Stimulated activated CD8-positive, alpha-beta memory T cell treated with anti-CD3 and anti-CD28 coated beads, Interleukin-12 subunit alpha, Interleukin-12 subunit beta, amount 100 ng/mL, for 24 hours (primary cell): ENCODE measurements around the gene TKT.
A peak's percentile ranks its signal among the peaks of the same experiment; 100 is the strongest.

Experiments
- DNase-seq: peaks from one replicate; pipeline ENCODE4 v3.0.0-alpha.2; 2020; ENCODE audit errors: extremely low read depth

The TKT gene

DNA sequence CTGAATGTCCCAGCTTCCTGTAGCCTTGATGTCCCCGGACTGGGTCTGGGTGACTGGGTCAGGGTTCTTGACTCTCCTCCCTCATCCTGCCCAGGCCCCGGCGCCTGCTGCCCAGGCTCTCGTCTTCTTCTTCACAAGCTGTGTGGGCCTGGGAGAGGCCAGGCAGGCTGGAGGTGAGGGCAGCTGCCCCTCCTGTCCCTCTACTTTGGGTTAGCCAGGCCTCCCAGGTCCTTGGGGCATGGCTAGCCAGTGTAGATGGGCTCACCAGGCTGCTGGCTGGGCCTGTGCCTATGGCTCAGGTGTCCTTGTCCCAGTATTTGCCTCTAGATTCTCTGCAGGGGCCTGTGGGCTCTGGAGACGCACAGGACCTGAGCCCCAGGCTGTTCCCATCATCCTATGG lies 31.8 kb downstream of the TKT start:
- no peak for DNase-seq

DNA sequence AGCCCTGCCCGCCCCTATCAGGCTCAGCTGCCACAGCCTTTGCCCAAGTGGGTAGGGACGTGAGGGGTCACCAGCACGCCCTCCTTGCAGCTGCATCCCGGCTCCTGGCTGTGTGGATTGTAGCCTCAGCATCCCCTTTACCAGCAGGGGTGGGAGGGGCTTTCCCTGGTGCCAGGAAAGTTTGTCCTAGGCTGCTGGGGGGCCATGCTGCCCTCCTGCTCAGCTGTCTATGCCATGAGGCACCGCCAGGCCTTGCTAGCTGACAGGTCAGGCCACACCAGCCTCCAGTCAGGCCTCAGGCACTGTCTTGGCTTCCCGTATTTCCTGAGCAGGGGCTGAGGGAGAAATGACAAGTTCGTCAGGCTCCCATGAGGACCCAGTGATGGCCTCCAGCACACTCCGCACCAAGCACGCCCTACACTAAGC lies 32.3 kb downstream of the TKT start:
- DNase-seq: no peak

DNA sequence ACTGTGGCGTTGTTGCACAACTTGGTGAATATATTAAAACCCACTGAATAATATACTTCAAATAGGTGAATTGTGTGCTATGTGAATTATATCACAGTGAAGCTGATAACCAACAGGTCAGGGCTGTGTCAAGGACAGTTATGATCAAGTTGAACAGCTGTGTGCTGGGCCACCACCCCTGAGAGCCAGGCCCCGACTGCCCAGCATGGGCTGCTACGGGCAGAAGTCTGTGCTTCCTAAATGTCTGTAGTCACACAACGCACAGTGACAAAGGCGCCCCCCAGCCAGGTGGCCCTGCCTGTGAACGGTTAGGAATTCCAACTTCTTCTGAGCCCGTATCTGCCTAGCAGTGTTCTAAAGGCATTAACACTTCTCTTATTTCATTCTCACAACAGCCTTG lies 32.8 kb downstream of the TKT start:
- DNase-seq: no peak

DNA sequence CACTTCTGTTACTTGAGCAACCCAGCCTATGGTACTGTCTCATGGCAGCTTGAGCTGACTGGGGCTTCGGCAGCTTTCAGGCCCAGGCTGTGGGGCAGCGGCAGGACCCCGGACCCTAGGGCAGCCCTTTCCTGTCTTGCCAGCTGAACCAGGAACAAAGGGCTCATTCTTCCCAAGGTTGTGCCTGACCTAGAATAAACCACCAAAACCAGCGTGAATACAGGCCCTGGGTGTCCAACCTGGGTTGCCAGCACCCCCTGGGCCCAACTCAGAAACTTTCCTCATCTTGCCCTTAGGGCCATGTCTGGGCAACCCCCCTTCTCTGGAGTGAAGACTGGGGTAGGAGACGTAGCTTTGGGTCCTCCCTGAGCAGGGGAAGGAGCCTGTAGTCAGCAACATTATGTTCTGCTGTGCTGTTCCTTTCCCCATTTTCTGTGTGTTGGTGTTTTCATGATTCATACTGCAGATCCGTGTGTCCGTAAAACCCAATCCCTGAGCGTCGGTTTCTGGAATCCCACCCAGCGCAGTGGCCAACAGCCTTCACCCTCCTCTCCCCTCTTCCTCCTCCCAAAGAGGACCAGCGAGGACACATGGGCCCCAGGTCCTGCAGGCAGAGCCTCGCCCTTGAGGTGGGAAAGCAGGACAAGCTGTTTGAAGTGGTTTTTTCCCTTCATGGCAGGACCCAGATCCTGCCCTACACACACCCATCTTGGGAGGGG lies 33.5 kb downstream of the TKT start:
- DNase-seq: no peak

DNA sequence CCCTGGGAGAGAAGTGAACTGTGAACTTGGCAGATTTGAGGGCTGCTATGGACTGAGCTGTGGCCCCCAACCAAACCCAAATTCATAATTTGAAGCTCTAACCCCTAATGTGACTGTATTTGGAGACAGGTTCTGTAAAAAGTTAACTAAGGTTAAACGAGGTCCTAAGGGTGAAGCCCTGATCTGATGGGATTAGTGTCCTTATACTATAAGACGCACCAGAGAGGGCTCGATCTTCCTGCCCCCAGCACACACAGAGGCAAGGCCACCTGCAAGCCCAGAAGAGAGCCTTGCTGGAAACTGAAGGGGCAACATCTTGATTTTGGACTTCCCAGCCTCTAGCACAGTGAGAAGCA lies 34.0 kb downstream of the TKT start:
- no peak for DNase-seq

DNA sequence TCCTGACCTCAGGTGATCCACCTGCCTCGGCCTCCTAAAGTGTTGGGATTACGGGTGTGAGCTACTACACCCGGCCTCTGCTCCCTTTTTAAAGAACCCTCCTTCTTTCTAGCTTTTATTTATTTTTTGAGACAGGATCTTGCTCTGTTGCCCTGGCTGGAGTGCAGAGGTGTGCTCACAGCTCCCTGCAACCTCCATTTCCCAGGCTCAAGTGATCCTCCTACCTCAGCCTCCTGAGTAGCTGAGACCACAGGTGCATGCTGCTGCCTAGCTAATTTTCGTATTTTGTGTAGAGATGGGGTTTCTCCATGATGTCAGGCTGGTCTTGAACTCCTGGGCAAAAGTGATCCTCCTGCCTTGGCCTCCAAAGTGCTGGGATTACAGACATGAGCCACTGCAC lies 34.5 kb downstream of the TKT start:
- DNase-seq: no peak

DNA sequence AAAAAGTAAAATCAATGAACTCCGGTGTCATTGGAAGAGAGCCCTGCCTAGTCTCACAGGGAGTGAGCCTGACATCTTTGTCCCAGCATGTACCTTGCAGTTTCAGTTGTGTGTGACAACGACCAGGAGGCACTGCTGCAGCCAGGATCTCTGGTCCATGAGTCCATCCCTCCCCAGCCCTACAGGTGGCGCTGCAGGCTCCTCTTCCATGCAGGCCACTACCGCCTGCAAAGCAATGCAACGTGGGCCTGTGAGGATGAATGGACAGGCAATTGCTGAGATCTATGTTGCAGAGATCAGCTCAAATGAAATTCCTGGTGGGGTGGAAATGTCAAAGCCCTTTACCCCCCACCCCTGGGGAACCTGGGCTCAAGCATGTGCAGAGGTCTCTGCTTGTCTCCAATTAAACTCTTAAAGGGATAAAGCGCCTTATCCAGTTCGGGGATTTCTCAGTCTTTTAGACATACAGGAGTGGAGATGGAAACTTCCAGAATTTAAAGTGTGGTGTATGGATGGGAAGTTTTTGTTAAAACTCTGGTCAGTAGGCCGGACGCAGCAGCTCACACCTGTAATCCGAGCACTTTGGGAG lies 35.8 kb downstream of the TKT start:
- DNase-seq: peak; percentile 55

DNA sequence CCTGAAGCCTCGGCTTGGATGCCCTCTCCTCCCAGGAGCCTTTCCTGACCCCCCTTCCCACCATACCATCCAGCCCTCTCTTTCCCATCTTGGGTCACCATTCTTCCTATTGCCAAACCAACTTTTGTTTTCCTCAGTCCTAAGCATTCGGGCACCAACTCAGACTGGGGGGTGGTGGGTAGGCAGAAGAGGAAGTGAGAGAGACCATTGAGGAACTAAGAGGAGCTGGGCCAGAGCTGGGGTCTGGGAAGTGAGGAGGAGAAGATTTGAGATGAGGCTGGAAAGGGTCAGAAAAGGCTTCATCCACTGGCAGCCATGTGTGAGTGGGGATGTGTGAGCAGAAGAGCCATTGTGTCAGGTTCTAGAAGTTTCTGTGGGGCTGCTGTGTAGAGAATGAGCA lies 37.7 kb downstream of the TKT start:
- no peak for DNase-seq

DNA sequence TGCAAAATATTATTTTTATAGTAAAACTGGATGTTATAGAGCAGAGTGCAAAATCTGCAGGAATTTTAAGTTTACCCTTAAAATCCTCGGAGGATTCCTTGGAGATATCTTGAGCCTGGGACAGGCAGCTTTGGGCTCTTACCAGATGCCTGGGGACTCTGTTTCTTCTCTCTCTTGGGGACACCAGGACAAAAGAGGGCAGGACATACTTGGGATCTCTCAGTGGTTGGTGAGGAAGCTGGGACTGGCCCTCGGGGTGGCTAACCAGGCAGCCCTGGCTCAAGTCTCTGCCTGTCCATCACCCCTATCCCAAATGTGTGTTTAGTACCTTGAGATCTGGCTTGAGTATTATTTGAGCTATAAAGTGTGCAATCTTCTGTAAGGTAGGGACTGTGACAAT lies 38.6 kb downstream of the TKT start:
- no peak for DNase-seq

DNA sequence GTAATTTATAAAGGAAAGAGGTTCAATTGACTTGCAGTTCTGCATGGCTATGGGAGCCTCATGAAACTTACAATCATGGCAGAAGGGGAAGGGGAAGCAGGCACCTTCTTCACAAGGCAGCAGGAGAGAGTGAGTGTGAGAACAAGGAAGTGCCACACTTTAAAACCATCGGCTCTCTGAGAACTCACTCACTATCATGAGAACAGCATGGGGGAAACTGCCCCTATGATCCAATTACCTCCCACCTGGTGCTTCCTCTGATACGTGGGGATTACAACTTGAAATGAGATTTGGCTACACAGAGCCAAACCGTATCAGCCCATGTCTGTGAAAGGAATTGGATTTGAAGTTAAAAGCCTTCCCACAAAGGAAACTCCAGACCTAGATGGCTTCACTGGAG lies 39.1 kb downstream of the TKT start:
- no peak for DNase-seq

DNA sequence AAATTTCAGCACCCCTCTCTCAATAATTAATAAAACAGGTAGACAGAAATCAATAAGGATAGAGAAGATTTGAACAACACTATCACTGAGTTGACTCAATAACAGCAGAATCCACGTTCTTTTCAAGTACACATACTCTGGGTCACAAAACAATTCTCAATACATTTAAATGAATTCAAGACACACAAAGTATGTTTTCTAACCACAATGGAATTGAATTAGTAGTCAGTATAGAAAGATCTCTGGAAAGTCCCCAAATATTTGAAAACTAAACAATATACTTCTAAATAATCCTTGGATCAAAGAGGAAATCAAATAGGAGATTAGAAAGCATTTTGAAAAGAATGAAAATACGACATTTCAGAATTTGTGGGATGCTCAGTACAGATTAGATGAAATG lies 40.0 kb downstream of the TKT start:
- no peak for DNase-seq

DNA sequence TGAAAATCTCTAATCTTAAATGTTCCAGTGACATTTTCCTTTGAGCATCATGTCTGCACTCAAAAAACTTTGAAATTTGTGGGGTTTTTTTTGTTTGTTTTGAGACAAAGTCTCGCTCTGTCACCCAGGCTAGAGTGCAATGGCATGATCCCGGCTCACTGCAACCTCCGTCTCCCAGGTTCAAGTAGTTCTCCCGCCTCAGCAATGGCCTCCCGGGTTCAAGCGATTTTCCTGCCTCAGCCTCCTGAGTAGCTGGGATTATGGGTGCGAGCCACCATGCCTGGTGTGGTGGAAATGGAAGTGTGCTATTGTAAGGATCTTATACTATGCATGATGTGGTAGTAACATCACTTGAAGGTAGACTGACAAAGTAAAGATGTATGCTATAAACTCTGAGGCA lies 42.5 kb downstream of the TKT start:
- no peak for DNase-seq

DNA sequence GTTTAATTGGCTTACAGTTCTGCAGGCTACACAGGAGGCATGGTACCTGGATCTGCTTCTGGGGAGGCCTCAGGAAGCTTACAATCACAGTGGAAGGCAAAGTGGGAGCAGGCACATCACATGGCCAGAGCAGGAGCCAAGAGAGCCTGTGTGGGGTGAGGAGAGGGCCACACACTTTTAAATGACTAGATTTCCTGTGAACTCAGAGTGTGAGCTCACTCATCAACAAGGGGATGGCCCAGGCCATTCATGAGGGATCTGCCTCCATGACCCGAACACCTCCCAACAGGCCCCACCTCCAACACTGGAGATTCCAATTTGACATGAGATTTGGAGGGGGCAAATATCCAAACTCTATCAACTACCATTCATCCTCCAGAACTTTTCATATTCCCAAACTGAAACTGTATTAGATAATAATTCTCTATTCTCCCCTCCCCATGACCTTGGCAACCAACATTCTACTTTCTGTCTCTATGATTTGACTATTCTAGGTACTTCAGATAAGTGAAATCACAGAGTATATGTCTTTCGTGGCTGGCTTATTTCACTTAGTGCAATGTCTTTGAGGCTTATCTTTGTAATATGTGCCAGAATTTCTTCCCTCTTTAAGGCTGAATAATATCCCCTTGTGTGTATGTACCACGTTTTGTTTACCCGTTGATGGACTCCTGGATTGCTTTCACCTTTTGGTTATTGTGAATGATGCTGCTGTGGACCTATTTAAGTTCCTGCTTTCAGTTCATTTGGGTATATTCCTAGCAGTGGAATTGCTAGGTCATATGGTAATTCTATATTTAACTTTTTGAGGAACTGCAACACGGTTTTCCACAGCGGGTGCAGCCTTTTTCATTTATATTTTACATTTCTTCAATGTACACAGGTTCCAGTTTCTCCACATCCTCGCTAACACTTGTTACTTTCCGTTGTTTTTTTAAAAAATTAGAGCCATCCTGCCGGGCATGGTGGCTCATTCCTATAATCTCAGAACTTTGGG lies 43.8 kb downstream of the TKT start:
- no peak for DNase-seq

DNA sequence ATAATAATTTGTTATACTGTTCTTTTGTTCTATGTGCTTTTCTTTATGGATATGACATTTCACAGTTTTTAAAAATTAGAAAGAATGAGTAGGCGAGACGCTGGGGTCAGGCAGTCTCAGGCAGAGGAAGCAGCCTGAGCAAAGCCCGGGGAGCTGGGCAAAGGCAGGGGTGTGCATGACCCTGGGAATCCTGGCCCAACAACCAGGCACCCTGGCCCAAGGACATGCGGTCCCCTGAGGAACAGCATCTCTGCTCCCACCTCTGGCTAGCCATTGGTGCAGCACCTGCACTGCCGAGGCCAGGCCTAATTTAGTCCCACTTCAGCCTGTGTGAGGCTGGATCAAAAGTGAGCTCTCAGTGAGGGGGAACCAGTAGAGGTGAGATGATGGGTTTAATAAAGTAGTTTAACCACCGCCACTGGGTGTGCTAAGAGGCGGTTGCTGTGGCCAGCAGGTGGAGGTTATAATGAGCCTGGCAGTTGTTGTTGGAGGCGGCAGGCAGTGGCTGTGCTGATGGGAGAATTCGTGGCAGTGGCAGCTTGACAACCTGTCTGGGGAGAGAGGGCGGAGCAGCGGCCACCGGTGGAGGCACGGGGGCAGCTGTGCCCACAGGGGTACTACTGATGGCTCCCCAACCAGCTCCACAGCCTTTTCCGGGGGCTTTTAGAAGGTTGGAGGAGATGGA lies 53.3 kb downstream of the TKT start:
- no peak for DNase-seq

DNA sequence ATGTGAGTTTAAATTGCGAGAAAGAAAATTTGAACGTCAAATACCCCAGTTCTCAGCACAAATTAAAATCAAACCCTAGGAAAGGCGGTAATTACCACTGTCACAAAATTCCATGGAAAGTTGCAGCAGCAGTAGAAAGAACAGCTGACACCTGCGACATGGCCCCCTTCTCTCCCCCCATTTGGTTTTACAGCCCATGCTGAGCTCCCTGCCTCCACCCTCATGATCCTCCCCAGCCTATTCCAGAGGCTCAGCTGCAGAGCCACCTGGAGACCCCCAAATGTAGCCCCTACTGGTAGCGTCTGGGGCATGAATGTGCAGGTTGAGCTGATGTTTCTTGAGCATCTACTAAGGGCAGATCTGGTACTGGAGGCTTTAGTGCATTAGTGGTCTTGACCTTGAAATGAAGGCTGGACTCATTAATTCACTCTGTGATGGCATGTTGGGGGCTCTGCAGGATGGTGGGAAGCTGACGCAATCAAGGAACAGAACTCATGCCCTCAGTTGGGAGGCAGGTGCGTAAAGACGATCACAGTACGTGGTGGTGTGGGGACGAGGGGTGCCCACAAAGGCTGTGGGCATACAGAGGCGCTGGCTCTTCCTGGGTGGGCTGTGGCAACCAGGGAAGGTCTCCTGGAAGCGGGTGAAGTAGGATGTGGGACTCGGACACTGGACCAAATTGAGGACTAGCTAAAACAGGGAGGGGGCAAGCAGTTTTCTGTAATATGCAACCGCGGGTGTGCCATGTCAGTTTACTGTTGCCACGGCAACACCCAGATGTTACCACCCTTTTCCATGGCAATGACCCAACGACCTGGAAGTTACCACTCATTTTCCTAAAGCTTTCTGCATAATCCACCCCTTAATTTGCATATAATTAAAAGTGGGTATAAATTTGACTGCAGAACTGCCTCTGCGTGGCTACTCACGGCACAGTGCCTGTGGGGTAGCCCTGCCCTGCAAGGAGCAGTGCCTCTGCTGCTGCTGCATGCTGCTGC lies 55.0 kb downstream of the TKT start:
- DNase-seq: no peak

DNA sequence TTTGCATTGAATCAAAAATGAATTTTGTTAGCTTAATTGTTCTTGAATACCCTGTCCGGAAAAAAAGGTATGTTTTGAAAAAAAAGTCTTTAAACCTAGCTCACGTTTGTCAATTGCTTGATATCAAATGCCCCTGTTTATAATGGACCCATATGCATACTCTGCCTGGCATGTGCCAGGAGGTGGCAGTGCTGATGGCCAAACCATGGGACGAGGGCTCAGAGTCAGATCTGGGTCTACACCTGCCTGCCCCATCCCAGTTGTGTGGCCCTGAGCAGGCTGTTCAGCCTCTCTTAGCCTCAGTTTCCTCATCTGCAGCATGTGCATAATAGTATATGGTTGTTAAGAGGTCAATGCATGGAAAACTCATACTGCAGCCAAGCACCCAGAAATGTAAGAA lies 56.0 kb downstream of the TKT start:
- no peak for DNase-seq

DNA sequence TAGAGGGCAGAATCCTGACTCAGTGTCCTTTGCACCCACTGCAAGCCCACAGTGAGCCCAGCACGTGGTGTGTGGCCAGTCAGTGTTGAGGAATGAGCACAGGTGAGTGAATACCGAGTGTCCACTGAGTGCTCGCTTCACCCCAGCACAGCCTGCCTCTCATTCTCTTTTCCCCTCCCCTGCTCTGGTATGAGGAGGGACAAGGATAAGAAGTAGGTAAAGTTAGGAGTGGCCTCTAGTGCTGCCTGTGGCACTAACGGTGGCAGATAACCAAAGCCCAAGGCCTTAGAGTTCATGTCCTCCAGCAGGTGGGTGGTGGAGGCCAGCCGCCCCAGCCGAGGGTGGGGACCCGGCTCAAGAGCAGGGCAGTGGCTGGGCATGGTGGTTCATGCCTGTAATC lies 56.8 kb downstream of the TKT start:
- DNase-seq: no peak

DNA sequence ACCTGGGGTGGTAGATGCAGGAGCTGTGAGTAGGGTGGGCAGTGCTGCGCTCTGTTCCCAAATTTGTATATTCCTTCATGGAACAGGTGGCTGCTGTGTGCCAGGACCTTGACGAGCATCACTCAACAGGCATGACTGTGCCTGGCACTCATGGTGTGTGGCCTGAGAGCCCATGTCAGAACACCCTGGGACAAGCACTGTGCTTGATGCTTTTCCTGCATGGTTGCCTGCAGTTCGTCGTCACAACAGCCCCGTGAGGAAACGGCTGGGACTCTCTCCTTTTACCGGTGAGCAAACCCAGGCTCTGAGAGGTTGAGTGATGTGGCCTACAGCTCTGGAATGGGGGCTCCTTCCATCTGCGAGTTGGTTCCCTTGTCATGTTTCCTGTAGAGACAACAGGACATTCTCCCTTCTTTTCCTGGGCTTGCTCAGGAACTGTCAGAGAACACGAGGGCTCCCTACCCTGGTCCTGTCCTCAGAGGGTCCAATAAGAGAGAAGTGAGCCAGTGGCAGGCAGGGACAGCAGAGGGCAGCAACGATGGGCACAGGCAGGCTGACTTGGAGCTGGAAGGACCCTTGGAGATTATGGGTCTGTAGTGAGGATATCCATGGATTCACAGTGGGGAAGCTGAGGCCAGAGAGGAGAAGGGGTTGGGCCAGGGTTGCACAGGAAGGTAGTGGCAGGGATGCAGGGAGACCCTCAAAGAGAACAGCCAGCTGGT lies 57.4 kb downstream of the TKT start:
- DNase-seq: no peak

DNA sequence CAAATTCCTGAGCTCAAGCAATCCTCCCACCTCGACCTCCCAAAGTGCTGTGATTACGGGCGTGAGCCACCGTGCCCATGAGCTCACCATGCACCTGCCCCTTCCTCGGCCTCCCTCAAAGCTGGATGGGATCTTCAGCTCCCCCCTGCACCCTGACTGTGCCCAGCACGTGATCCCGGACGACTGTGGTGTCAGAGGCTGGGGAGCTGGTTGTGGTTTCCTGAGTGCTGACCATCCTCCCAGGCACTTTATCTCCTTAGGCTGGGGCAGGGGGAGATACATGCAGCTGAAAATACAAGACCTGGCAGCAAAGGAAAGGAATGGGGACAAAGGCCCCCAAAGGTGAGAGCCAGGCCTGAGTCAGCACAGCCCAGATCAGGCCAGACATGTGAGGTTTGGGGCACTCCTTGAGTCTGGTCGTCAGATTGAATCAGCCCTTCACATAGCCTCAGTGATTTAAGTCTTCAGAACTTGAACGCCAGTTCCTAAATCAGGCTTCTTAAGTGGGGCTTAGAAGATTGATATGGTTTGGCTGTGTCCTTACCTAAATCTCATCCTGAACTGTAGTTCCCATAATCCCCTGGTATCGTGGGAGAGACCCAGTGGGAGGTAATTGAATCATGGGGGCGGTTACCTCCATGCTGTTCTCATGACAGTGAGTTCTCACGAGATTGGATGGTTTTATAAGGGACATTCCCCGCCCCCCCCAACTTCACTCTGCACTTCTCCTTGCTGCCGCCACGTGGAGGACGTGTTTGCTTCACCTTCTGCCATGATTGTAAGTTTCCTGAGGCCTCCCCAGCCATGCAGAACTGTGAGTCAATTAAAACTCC lies 59.0 kb downstream of the TKT start:
- DNase-seq: no peak
